A549 (cell line): Measurements from ENCODE around the gene SAMD8.

Experiments used
- BHLHE40 ChIP-seq: IDR thresholded peaks from 2 replicates; pipeline ENCODE4 v1.6.1; 2012; ENCODE audit warnings: low read depth, low read length, inconsistent platforms
- CHD4 ChIP-seq: fragments of 200-600 bp; sonication (generic); IDR thresholded peaks from 2 replicates; pipeline ENCODE4 v1.6.1; 2016; ENCODE audit warnings: antibody characterized with exemption, mild to moderate bottlenecking, borderline replicate concordance
- EP300 ChIP-seq, 2 experiments: fragments of >200 bp; sonication (Bioruptor Twin); formaldehyde crosslinking; IDR thresholded peaks; 2 replicates in 1 of 2; 3 replicates in 1 of 2; pipeline ENCODE4 v1.6.1; 2016 to 2017
- HOXB5 ChIP-seq: fragments of 250-450 bp; sonication (Bioruptor Pico); IDR thresholded peaks from 2 replicates; pipeline ENCODE4 v1.5.0; 2020; ENCODE audit warnings: mild to moderate bottlenecking, moderate library complexity
- MAFK ChIP-seq: fragments of 450-650 bp; IDR thresholded peaks from 2 replicates; pipeline ENCODE4 v1.6.1; 2014; ENCODE audit not compliant: partially characterized antibody
- MAX ChIP-seq: IDR thresholded peaks from 2 replicates; pipeline ENCODE4 v1.6.1; 2012
- POLR2A ChIP-seq: IDR thresholded peaks from 2 replicates; pipeline ENCODE4 v1.6.1; 2012; ENCODE audit warnings: mild to moderate bottlenecking, low read length
- POLR2AphosphoS2 ChIP-seq: conservative IDR thresholded peaks from 2 replicates; pipeline ENCODE4 v1.6.1; 2012; ENCODE audit warnings: low read length, improper control_type of control experiment, inconsistent platforms
- RAD21 ChIP-seq, 2 experiments: fragments of >200 bp in 1 of 2; sonication (Bioruptor Twin) in 1 of 2; formaldehyde crosslinking in 1 of 2; IDR thresholded peaks in 1 of 2; conservative IDR thresholded peaks in 1 of 2; 2 replicates in 1 of 2; 3 replicates in 1 of 2; pipeline ENCODE4 v1.6.1; 2012 to 2018; ENCODE audit warnings: inconsistent platforms in 1 of 2
- RFX5 ChIP-seq: fragments of 450-650 bp; IDR thresholded peaks from 2 replicates; pipeline ENCODE4 v1.7.1; 2014; ENCODE audit warnings: antibody characterized with exemption, mild to moderate bottlenecking, moderate library complexity
- ZNF302 ChIP-seq: fragments of 250-450 bp; sonication (Bioruptor Pico); IDR thresholded peaks from 2 replicates; pipeline ENCODE4 v1.9.0; 2021; ENCODE audit warnings: inconsistent platforms, mild to moderate bottlenecking, moderate library complexity
- TF ChIP-seq, protein P1 (sequence below): fragments of >200 bp; sonication (Bioruptor Twin); formaldehyde crosslinking; IDR thresholded peaks from 3 replicates; pipeline ENCODE4 v1.5.1; 2016
- TF ChIP-seq, protein P2 (sequence below): fragments of 200-600 bp; sonication (generic); IDR thresholded peaks from 2 replicates; pipeline ENCODE4 v1.6.1; 2016; ENCODE audit warnings: antibody characterized with exemption, mild to moderate bottlenecking, moderate library complexity
- TF ChIP-seq, protein P3 (sequence below): IDR thresholded peaks from 2 replicates; pipeline ENCODE4 v1.6.1; 2012

DNA sequence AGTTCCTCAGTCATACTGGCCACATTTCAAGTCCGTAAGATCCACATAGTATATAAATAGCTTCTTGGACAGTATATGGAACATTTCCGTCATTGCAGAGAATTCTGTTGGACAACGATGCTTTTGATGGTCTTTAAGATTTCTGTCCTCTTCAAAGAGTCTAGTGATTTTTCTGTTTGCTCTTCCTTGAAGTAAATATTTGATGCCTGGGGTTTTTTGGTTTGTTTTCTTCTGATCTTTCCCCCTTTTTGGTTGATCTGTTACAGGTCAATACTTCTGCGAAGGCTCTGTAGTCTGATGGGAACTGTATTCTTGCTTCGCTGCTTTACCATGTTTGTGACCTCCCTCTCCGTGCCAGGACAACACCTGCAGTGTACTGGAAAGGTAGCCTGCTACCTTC is 56.8 kb downstream of the SAMD8 start:
- TF ChIP-seq, protein P1, sequence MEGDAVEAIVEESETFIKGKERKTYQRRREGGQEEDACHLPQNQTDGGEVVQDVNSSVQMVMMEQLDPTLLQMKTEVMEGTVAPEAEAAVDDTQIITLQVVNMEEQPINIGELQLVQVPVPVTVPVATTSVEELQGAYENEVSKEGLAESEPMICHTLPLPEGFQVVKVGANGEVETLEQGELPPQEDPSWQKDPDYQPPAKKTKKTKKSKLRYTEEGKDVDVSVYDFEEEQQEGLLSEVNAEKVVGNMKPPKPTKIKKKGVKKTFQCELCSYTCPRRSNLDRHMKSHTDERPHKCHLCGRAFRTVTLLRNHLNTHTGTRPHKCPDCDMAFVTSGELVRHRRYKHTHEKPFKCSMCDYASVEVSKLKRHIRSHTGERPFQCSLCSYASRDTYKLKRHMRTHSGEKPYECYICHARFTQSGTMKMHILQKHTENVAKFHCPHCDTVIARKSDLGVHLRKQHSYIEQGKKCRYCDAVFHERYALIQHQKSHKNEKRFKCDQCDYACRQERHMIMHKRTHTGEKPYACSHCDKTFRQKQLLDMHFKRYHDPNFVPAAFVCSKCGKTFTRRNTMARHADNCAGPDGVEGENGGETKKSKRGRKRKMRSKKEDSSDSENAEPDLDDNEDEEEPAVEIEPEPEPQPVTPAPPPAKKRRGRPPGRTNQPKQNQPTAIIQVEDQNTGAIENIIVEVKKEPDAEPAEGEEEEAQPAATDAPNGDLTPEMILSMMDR: no peak
- TF ChIP-seq POLR2AphosphoS2 (no peak), POLR2A (no peak), MAX (no peak), RAD21 (conservative IDR thresholded peaks at IDR 0.05 in 1 of 2, IDR thresholded peaks at IDR 0.05 in 1 of 2) (no peak), EP300 (IDR thresholded peaks at IDR 0.05) (no peak), ZNF302 (no peak), HOXB5 (no peak), BHLHE40 (no peak), CHD4 (no peak), RFX5 (no peak), MAFK (no peak)
- TF ChIP-seq, protein P2, sequence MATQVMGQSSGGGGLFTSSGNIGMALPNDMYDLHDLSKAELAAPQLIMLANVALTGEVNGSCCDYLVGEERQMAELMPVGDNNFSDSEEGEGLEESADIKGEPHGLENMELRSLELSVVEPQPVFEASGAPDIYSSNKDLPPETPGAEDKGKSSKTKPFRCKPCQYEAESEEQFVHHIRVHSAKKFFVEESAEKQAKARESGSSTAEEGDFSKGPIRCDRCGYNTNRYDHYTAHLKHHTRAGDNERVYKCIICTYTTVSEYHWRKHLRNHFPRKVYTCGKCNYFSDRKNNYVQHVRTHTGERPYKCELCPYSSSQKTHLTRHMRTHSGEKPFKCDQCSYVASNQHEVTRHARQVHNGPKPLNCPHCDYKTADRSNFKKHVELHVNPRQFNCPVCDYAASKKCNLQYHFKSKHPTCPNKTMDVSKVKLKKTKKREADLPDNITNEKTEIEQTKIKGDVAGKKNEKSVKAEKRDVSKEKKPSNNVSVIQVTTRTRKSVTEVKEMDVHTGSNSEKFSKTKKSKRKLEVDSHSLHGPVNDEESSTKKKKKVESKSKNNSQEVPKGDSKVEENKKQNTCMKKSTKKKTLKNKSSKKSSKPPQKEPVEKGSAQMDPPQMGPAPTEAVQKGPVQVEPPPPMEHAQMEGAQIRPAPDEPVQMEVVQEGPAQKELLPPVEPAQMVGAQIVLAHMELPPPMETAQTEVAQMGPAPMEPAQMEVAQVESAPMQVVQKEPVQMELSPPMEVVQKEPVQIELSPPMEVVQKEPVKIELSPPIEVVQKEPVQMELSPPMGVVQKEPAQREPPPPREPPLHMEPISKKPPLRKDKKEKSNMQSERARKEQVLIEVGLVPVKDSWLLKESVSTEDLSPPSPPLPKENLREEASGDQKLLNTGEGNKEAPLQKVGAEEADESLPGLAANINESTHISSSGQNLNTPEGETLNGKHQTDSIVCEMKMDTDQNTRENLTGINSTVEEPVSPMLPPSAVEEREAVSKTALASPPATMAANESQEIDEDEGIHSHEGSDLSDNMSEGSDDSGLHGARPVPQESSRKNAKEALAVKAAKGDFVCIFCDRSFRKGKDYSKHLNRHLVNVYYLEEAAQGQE: no peak
- TF ChIP-seq, protein P3, sequence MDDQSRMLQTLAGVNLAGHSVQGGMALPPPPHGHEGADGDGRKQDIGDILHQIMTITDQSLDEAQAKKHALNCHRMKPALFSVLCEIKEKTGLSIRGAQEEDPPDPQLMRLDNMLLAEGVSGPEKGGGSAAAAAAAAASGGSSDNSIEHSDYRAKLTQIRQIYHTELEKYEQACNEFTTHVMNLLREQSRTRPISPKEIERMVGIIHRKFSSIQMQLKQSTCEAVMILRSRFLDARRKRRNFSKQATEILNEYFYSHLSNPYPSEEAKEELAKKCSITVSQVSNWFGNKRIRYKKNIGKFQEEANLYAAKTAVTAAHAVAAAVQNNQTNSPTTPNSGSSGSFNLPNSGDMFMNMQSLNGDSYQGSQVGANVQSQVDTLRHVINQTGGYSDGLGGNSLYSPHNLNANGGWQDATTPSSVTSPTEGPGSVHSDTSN: no peak
